Fibroblast of lung (primary cell): Measurements from ENCODE around the gene OR2M2. TPM values are rescaled to one million over a fixed set of nuclear protein-coding genes. Genes with fewer than 3 reads are reported as not detected.

Experiments
- DNase-seq, 2 donors: peaks; one replicate each; pipeline versions ENCODE4 v3.0.0 to v3.0.0-alpha.2; 2010; ENCODE audit warnings: low read depth in 2 of 2
- H2AFZ ChIP-seq: 2 replicates; pipeline ENCODE4 v1.5.1; 2012; ENCODE audit warnings: low read length, control low read depth, inconsistent platforms
- H3K27ac ChIP-seq: 2 replicates; pipeline ENCODE4 v1.5.1; 2011; ENCODE audit warnings: low read length, control low read depth; ENCODE audit not compliant: insufficient read depth
- H3K27me3 ChIP-seq: 2 replicates; pipeline ENCODE4 v1.5.1; 2011; ENCODE audit warnings: mild to moderate bottlenecking, low read length; ENCODE audit not compliant: control insufficient read depth, insufficient read depth
- H3K36me3 ChIP-seq: 2 replicates; pipeline ENCODE4 v1.5.1; 2011; ENCODE audit warnings: low read length; ENCODE audit not compliant: control insufficient read depth, insufficient read depth
- H3K4me1 ChIP-seq: 2 replicates; pipeline ENCODE4 v1.5.1; 2011; ENCODE audit warnings: low read length; ENCODE audit not compliant: control insufficient read depth, insufficient read depth; ENCODE audit errors: extremely low read depth
- H3K4me2 ChIP-seq: 2 replicates; pipeline ENCODE4 v1.5.1; 2011; ENCODE audit warnings: low read length, control low read depth; ENCODE audit not compliant: insufficient read depth; ENCODE audit errors: extremely low read depth
- H3K4me3 ChIP-seq, 4 experiments: fragments of 200-600 bp in 1 of 4; sonication (generic) in 1 of 4; replicated peaks in 1 of 4; 2 replicates each; pipeline ENCODE4 v1.5.1; 2011 to 2016; ENCODE audit warnings: low read length in 4 of 4, low read depth in 3 of 4, mild to moderate bottlenecking in 3 of 4, control low read depth in 2 of 4, inconsistent platforms in 1 of 4, mixed read lengths in 1 of 4; ENCODE audit not compliant: insufficient read depth in 1 of 4; ENCODE audit errors: control extremely low read depth in 1 of 4
- H3K79me2 ChIP-seq: 2 replicates; pipeline ENCODE4 v1.5.1; 2012; ENCODE audit warnings: mild to moderate bottlenecking, low read length, inconsistent platforms; ENCODE audit not compliant: control insufficient read depth, insufficient read depth
- H3K9ac ChIP-seq: 2 replicates; pipeline ENCODE4 v1.5.1; 2011; ENCODE audit warnings: mild to moderate bottlenecking, low read length, control low read depth; ENCODE audit not compliant: insufficient read depth
- H3K9me3 ChIP-seq: 2 replicates; pipeline ENCODE4 v1.5.1; 2012; ENCODE audit warnings: low read depth, low read length; ENCODE audit not compliant: control insufficient read depth, insufficient read depth
- H4K20me1 ChIP-seq: 2 replicates; pipeline ENCODE4 v1.5.1; 2011; ENCODE audit warnings: low read length; ENCODE audit not compliant: control insufficient read depth, insufficient read depth; ENCODE audit errors: extremely low read depth
- EZH2 ChIP-seq: IDR thresholded peaks from 2 replicates; pipeline ENCODE4 v1.5.1; 2012; ENCODE audit warnings: low read length, control low read depth, mild to moderate bottlenecking; ENCODE audit errors: missing control alignments
- polyA plus RNA-seq, 2 donors: library from polyadenylated mRNA; depleted of rRNA in 1 of 2; stranded (reverse) in 1 of 2; unstranded in 1 of 2; fragments of >200 nt; gene quantifications; 2 replicates each; pipeline ENCODE4 v1.2.1, GENCODE V29; 2011 to 2012; ENCODE audit warnings: missing spikeins in 1 of 2
- total RNA-seq: library from RNA; depleted of rRNA; stranded (reverse); fragments of >200 nt; gene quantifications from 2 replicates; pipeline ENCODE4 v1.2.1, GENCODE V29; 2014
- TF ChIP-seq, protein P1 (sequence below), 2 donors: IDR thresholded peaks in 1 of 2; conservative IDR thresholded peaks in 1 of 2; 1 replicate in 1 of 2; 2 replicates in 1 of 2; pipeline ENCODE4 v1.5.1; 2011 to 2012; ENCODE audit warnings: low read length in 2 of 2, control low read depth in 1 of 2, inconsistent platforms in 1 of 2, low read depth in 1 of 2, mild to moderate bottlenecking in 1 of 2

Gene OR2M2
- total and polyA plus RNA-seq, 2 donors (not counting 1 experiment from before 2014, with no cell fraction given): not detected

DNA sequence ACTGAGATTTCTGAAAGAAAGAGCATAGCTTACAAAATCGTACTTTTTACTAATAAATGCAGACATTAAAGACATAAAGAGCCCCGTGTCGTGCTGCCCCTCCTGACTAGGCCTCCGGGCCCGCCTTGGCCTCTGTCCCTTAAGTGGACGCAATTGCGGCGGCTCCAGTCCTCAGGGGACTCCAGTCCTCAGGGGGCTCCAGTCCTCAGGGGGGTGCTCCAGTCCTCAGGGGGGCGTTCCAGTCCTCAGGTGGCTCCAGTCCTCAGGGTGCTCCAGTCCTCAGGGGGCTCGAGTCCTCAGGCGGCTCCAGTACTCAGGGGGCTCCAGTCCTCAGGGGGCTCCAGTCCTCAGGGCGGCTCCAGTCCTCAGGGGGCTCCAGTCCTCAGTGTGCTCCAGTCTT is 10.6 kb upstream of the OR2M2 start:
- no peak overlapping the region for H3K9ac ChIP-seq
- H3K27me3 ChIP-seq: no peaks in the 10 kb centered on the region
- no peak overlapping the region for H2AFZ ChIP-seq
- H3K9me3 ChIP-seq: no peaks in the 10 kb centered on the region
- no peaks in the 10 kb centered on the region for H3K4me1 ChIP-seq
- H3K36me3 ChIP-seq: no peaks in the 10 kb centered on the region
- H4K20me1 ChIP-seq: no peaks in the 10 kb centered on the region
- DNase-seq: no peak
- no peak overlapping the region for H3K4me2 ChIP-seq
- TF ChIP-seq, protein P1, sequence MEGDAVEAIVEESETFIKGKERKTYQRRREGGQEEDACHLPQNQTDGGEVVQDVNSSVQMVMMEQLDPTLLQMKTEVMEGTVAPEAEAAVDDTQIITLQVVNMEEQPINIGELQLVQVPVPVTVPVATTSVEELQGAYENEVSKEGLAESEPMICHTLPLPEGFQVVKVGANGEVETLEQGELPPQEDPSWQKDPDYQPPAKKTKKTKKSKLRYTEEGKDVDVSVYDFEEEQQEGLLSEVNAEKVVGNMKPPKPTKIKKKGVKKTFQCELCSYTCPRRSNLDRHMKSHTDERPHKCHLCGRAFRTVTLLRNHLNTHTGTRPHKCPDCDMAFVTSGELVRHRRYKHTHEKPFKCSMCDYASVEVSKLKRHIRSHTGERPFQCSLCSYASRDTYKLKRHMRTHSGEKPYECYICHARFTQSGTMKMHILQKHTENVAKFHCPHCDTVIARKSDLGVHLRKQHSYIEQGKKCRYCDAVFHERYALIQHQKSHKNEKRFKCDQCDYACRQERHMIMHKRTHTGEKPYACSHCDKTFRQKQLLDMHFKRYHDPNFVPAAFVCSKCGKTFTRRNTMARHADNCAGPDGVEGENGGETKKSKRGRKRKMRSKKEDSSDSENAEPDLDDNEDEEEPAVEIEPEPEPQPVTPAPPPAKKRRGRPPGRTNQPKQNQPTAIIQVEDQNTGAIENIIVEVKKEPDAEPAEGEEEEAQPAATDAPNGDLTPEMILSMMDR (conservative IDR thresholded peaks at IDR 0.05 in 1 of 2, IDR thresholded peaks at IDR 0.05 in 1 of 2; ENCODE audit: low read depth in 1 of 2, low read length in 2 of 2): no peak
- TF ChIP-seq EZH2: no peak
- H3K4me3 ChIP-seq: no peak overlapping the region
- no peaks in the 10 kb centered on the region for H3K79me2 ChIP-seq
- H3K27ac ChIP-seq: no peak overlapping the region

DNA sequence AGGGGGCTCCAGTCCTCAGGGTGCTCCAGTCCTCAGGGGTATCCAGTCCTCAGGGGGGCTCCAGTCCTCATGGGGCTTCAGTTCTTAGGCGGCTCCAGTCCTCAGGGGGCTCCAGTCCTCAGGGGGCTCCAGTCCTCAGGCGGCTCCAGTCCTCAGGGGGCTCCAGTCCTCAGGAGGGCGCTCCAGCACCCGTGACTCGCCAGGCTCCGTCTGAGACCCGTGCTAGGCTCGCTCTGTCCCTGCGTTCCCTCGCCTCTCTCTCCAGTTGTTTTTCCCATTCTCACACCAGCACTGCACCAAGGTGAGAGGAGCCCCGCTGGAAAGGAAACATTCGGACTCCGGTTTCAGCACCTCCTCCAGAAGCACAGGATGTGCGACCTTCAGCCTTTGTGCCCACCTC is 9.4 kb upstream of the OR2M2 start:
- Histone ChIP-seq H3K9me3 (no peaks in the 10 kb centered on the region), H3K4me3 (no peak overlapping the region), H3K4me1 (no peaks in the 10 kb centered on the region), H3K4me2 (no peak overlapping the region), H4K20me1 (no peaks in the 10 kb centered on the region), H3K27me3 (no peaks in the 10 kb centered on the region), H3K27ac (no peak overlapping the region), H2AFZ (no peak overlapping the region), H3K79me2 (no peaks in the 10 kb centered on the region), H3K36me3 (no peaks in the 10 kb centered on the region), H3K9ac (no peak overlapping the region)
- no peak for DNase-seq
- TF ChIP-seq, protein P1 (conservative IDR thresholded peaks at IDR 0.05 in 1 of 2, IDR thresholded peaks at IDR 0.05 in 1 of 2; ENCODE audit: low read depth in 1 of 2, low read length in 2 of 2): no peak
- TF ChIP-seq EZH2: no peak

DNA sequence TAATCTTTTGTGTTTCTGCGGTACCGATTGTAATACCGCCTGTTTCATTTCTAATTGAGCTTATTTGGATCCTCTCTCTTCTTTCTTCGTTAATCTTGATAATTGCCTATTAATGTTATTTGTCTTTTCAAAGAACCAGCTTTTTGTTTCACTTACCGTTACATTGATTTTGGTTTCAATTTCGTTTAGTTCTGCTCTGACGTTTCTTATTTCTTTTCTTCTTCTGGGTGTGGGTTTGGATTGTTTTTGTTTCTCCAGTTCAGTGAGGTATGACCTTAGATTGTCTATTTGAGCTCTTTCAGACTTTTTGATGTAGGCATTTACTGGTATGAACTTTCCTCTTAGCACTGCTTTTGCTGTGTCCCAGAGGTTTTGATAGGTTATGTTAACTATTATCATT is 9.4 kb downstream of the OR2M2 start:
- Histone ChIP-seq H3K79me2 (no peaks in the 10 kb centered on the region), H3K4me1 (no peaks in the 10 kb centered on the region), H4K20me1 (no peaks in the 10 kb centered on the region), H3K27ac (no peak overlapping the region), H3K4me3 (no peak overlapping the region), H3K9ac (no peak overlapping the region), H2AFZ (no peak overlapping the region), H3K9me3 (no peaks in the 10 kb centered on the region), H3K36me3 (no peaks in the 10 kb centered on the region), H3K4me2 (no peak overlapping the region), H3K27me3 (no peaks in the 10 kb centered on the region)
- no peak for DNase-seq
- TF ChIP-seq, protein P1 (conservative IDR thresholded peaks at IDR 0.05 in 1 of 2, IDR thresholded peaks at IDR 0.05 in 1 of 2; ENCODE audit: low read depth in 1 of 2, low read length in 2 of 2): no peak
- TF ChIP-seq EZH2: no peak
